HepG2 (cell line): Measurements from ENCODE around the gene CCSER1. TPM values are rescaled to one million over a fixed set of nuclear protein-coding genes. Genes with fewer than 3 reads are reported as not detected.

Experiments
- ATAC-seq: fragments of 200-7000 bp; cut with Tn5 transposase; 3 replicates; pipeline ENCODE4 v1.9.1; 2020; ENCODE audit warnings: mild to moderate bottlenecking, moderate library complexity
- BruUV-seq: library from RNA; stranded (reverse); fragments of 400-500 nt; replicated peaks from 2 replicates; lab custom pipeline; 2021; lab: Mats Ljungman, UMichigan
- CTCF ChIA-PET: fragments of 300-600 bp; formaldehyde crosslinking; extraction: SDS; loops from one replicate; lab custom pipeline; 2021; ENCODE audit warnings: low total read pairs, inconsistent platforms, low intra/inter-chr PET ratio; lab: Yijun Ruan, JAX
- POLR2A ChIA-PET: fragments of 350-600 bp; sonication (Branson Sonifier 250); formaldehyde crosslinking; loops from one replicate; lab custom pipeline; 2020; ENCODE audit warnings: antibody characterized with exemption, inconsistent platforms; lab: Yijun Ruan, JAX
- DNase-seq: peaks from one replicate; pipeline ENCODE4 v3.0.0-alpha.2; 2015; ENCODE audit warnings: low spot score
- FAIRE-seq: peaks from 3 replicates; lab custom pipeline; 2011; peaks lifted over from hg19 to GRCh38; lab: Jason Lieb, UNC
- H2AFZ ChIP-seq: one replicate; pipeline ENCODE4 v1.6.1; 2011; ENCODE audit warnings: low read length, inconsistent platforms
- H3K27ac ChIP-seq: fragments of 300-600 bp; 3 replicates; pipeline ENCODE4 v1.8.0; 2011; ENCODE audit warnings: mixed run types, mild to moderate bottlenecking, mixed read lengths, low read length, inconsistent platforms; ENCODE audit not compliant: insufficient read depth; ENCODE audit errors: extremely low read length
- H3K27me3 ChIP-seq, 2 experiments: fragments of 200-600 bp in 1 of 2; 2 replicates in 1 of 2; 3 replicates in 1 of 2; pipeline versions ENCODE4 v1.6.0 to v1.8.0; 2011; ENCODE audit warnings: low read length in 2 of 2, mild to moderate bottlenecking in 2 of 2, moderate library complexity in 2 of 2, inconsistent platforms in 1 of 2; ENCODE audit not compliant: insufficient read depth in 2 of 2, control insufficient read depth in 1 of 2
- H3K36me3 ChIP-seq, 2 experiments: fragments of 200-600 bp in 1 of 2; replicated peaks in 1 of 2; 2 replicates in 1 of 2; 3 replicates in 1 of 2; pipeline versions ENCODE4 v1.5.1 to v1.8.0; 2011; ENCODE audit warnings: low read length in 2 of 2, inconsistent platforms in 1 of 2; ENCODE audit not compliant: insufficient read depth in 2 of 2, control insufficient read depth in 1 of 2
- H3K4me1 ChIP-seq: 2 replicates; pipeline ENCODE4 v1.5.1; 2012; ENCODE audit warnings: low read length, inconsistent platforms; ENCODE audit not compliant: insufficient read depth
- H3K4me2 ChIP-seq: 2 replicates; pipeline ENCODE4 v1.6.0; 2011; ENCODE audit warnings: low read depth, low read length, inconsistent platforms
- H3K4me3 ChIP-seq, 3 experiments: fragments of 200-600 bp in 1 of 3; sonication (generic), shearing (Covaris generic) in 1 of 3; replicated peaks in 1 of 3; 2 replicates each; pipeline ENCODE4 v1.5.1; 2011 to 2016; ENCODE audit warnings: low read length in 3 of 3, inconsistent platforms in 2 of 3, low read depth in 2 of 3, mild to moderate bottlenecking in 2 of 3, control low read depth in 1 of 3, mixed read lengths in 1 of 3; ENCODE audit not compliant: insufficient read depth in 1 of 3
- H3K79me2 ChIP-seq: one replicate; pipeline ENCODE4 v1.6.1; 2011; ENCODE audit warnings: low read length, inconsistent platforms; ENCODE audit not compliant: insufficient read depth
- H3K9ac ChIP-seq: 2 replicates; pipeline ENCODE4 v1.6.0; 2011; ENCODE audit warnings: mild to moderate bottlenecking, low read depth, low read length, inconsistent platforms; ENCODE audit not compliant: insufficient read depth
- H3K9me3 ChIP-seq: 2 replicates; pipeline ENCODE4 v1.5.1; 2012; ENCODE audit warnings: mild to moderate bottlenecking, low read length
- H4K20me1 ChIP-seq: 2 replicates; pipeline ENCODE4 v1.6.0; 2011; ENCODE audit warnings: inconsistent platforms, mild to moderate bottlenecking, low read length, moderate library complexity; ENCODE audit not compliant: insufficient read depth
- RELA ChIP-seq: sonication (generic); formaldehyde crosslinking; IDR thresholded peaks from 2 replicates; pipeline ENCODE4 v1.4.0; 2020; ENCODE audit warnings: missing genetic modification reagents
- ZSCAN22 ChIP-seq: sonication (generic); formaldehyde crosslinking; IDR thresholded peaks from 2 replicates; pipeline ENCODE4 v1.4.0; 2020; ENCODE audit warnings: mild to moderate bottlenecking, missing genetic modification reagents
- WGBS: methylation state at CpG from one replicate; pipeline ENCODE4 v1.1.6; 2017; ENCODE audit warnings: low lambda C conversion rate; 5-methylcytosine and 5-hydroxymethylcytosine counted together
- in situ Hi-C: cut with HindIII; loops from 2 replicates; pipeline ENCODE4 v1.10.0; 2017; ENCODE audit warnings: low pct_unique_long_range_greater_than_20kb; ENCODE audit not compliant: extremely low pct_ligation_motif_present
- intact Hi-C: fragments of 100-400 bp; cut with micrococcal nuclease; formaldehyde crosslinking; loops from one replicate; pipeline ENCODE4 v1.10.0; 2022; ENCODE audit not compliant: unreplicated experiment
- polyA plus RNA-seq, 8 experiments: library from polyadenylated mRNA; depleted of rRNA in 3 of 8; stranded (reverse) in 7 of 8; unstranded in 1 of 8; fragments of >200 nt; fragmentation: Illumina TruSeq in 4 of 8; extraction: Trizol in 4 of 8; gene quantifications; 2 replicates each; pipeline versions ENCODE4 v1.2.1 to v1.2.3, GENCODE V29; 2011 to 2016; ENCODE audit warnings: low read depth in 4 of 8, missing spikeins in 1 of 8, mixed read lengths in 1 of 8; ENCODE audit not compliant: insufficient read depth in 1 of 8
- total RNA-seq, 5 experiments: library from RNA; depleted of rRNA; stranded (reverse); fragments of >200 nt; fragmentation: Illumina TruSeq; extraction: Trizol; gene quantifications; 2 replicates each; pipeline ENCODE4 v1.2.3, GENCODE V29; 2016; ENCODE audit warnings: low read depth in 1 of 5
- TF ChIP-seq, protein P1 (sequence below): fragments of 450-650 bp; IDR thresholded peaks from 2 replicates; pipeline ENCODE4 v1.6.1; 2017
- TF ChIP-seq, protein P2 (sequence below): sonication (generic); formaldehyde crosslinking; conservative IDR thresholded peaks from 2 replicates; pipeline ENCODE4 v1.8.0; 2022; ENCODE audit warnings: missing genetic modification reagents
- TF ChIP-seq, protein P3 (sequence below): sonication (generic); formaldehyde crosslinking; IDR thresholded peaks from 2 replicates; pipeline ENCODE4 v1.4.0; 2020; ENCODE audit warnings: missing genetic modification reagents, borderline replicate concordance

The CCSER1 gene
- total and polyA plus RNA-seq, 2 of the 13 experiments (the other 11 are each of a cell fraction or from before 2014, with no cell fraction given), result not detected

DNA sequence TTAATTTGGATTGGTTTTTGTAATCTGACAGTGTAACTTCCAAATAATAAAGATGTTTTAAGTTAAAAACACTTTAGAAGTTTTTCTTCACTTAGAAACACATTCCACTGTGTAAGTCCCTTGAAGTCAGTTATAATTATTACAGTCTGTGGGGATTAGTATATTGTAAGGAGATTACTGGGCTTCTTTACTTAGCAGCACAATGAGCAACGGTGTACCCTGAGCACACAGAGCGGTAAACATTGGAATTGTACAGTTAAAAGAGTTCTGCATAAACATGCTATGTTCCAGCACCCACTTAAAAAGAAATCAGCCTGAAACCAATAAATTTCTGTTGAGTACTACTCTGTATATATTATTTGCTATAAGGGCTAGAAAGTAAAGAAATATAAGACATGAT lies 44.3 kb downstream of the CCSER1 start:
- FAIRE-seq (no peak), ATAC-seq (no peak), DNase-seq (no peak)
- H3K27me3 ChIP-seq, result no peaks in the 10 kb centered on the region
- ChIA-PET CTCF (no interaction called here), POLR2A (no interaction called here)
- intact Hi-C loops (no loop called here), in situ Hi-C loops (no loop called here)
- H3K36me3 ChIP-seq, result no peaks in the 10 kb centered on the region
- no peak overlapping the region for H3K4me3 ChIP-seq
- no peaks in the 10 kb centered on the region for H3K79me2 ChIP-seq
- no TSS peak for BruUV-seq
- H3K4me1 ChIP-seq, result no peaks in the 10 kb centered on the region
- no peak overlapping the region for H3K4me2 ChIP-seq
- WGBS, result 0% methylated on average over 2 of the region's 2 CpGs
- H3K9me3 ChIP-seq, result no peaks in the 10 kb centered on the region
- H2AFZ ChIP-seq, result no peak overlapping the region
- no peaks in the 10 kb centered on the region for H4K20me1 ChIP-seq
- no peak overlapping the region for H3K27ac ChIP-seq
- H3K9ac ChIP-seq, result no peak overlapping the region
- no peak for TF ChIP-seq ZSCAN22 (CRISPR knock-in tag)
- TF ChIP-seq RELA (CRISPR knock-in tag), result no peak
- TF ChIP-seq, protein P1, sequence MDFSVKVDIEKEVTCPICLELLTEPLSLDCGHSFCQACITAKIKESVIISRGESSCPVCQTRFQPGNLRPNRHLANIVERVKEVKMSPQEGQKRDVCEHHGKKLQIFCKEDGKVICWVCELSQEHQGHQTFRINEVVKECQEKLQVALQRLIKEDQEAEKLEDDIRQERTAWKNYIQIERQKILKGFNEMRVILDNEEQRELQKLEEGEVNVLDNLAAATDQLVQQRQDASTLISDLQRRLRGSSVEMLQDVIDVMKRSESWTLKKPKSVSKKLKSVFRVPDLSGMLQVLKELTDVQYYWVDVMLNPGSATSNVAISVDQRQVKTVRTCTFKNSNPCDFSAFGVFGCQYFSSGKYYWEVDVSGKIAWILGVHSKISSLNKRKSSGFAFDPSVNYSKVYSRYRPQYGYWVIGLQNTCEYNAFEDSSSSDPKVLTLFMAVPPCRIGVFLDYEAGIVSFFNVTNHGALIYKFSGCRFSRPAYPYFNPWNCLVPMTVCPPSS, result no peak
- TF ChIP-seq, protein P2, sequence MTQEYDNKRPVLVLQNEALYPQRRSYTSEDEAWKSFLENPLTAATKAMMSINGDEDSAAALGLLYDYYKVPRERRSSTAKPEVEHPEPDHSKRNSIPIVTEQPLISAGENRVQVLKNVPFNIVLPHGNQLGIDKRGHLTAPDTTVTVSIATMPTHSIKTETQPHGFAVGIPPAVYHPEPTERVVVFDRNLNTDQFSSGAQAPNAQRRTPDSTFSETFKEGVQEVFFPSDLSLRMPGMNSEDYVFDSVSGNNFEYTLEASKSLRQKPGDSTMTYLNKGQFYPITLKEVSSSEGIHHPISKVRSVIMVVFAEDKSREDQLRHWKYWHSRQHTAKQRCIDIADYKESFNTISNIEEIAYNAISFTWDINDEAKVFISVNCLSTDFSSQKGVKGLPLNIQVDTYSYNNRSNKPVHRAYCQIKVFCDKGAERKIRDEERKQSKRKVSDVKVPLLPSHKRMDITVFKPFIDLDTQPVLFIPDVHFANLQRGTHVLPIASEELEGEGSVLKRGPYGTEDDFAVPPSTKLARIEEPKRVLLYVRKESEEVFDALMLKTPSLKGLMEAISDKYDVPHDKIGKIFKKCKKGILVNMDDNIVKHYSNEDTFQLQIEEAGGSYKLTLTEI (CRISPR knock-in tag), result no peak
- TF ChIP-seq, protein P3, sequence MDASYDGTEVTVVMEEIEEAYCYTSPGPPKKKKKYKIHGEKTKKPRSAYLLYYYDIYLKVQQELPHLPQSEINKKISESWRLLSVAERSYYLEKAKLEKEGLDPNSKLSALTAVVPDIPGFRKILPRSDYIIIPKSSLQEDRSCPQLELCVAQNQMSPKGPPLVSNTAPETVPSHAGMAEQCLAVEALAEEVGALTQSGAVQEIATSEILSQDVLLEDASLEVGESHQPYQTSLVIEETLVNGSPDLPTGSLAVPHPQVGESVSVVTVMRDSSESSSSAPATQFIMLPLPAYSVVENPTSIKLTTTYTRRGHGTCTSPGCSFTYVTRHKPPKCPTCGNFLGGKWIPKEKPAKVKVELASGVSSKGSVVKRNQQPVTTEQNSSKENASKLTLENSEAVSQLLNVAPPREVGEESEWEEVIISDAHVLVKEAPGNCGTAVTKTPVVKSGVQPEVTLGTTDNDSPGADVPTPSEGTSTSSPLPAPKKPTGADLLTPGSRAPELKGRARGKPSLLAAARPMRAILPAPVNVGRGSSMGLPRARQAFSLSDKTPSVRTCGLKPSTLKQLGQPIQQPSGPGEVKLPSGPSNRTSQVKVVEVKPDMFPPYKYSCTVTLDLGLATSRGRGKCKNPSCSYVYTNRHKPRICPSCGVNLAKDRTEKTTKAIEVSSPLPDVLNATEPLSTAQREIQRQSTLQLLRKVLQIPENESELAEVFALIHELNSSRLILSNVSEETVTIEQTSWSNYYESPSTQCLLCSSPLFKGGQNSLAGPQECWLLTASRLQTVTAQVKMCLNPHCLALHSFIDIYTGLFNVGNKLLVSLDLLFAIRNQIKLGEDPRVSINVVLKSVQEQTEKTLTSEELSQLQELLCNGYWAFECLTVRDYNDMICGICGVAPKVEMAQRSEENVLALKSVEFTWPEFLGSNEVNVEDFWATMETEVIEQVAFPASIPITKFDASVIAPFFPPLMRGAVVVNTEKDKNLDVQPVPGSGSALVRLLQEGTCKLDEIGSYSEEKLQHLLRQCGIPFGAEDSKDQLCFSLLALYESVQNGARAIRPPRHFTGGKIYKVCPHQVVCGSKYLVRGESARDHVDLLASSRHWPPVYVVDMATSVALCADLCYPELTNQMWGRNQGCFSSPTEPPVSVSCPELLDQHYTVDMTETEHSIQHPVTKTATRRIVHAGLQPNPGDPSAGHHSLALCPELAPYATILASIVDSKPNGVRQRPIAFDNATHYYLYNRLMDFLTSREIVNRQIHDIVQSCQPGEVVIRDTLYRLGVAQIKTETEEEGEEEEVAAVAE (CRISPR knock-in tag), result no peak
